ENCODE results near the gene SLC6A20. TPM values are rescaled to one million over a fixed set of nuclear protein-coding genes. Genes with fewer than 3 reads are reported as not detected.

SLC6A20 gene
- total RNA-seq, 4 donors from 2014 or later, result 0.19 to 0.33 (median 0.29) TPM; not detected in 1

DNA sequence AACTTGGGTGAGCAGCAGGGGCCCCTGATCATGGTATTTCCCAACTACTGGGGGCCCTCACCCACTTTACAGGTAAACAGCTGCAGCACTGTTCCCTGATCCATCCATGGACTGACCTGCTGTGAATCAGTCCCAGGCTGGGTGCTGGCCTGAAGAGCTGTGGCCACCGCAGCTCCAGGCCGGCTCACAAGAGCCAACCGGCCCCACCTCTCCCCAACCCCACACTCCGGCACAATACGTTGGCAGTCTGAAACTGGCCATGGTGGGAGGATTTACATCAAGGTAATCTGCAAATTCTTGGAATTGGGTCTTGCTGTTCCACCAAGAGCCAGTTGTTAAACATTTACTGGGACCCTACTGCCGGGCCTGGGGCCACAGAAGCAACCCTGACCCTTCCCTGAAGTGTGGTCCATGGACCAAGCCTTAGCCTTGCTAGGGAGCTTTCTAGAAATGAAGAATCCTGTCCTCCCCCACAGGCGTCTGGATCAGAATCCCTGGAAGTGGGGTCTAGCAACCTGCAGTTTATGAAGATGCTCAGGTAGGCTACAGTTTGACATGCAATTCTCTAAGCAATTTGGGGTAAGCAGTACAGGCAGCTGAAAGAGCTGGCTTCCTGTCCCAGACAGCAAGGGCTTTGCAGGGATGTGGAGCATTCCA lies 3.7 kb downstream of the SLC6A20 start:
- no peak for DNase-seq (ENCODE audit: extremely low spot score)
- intact Hi-C loops (cut with DNase I), result no loop called here
- H3K4me1 ChIP-seq, result peaks cover 11 to 17% (median 13%) of the 10 kb centered on the region in 4 donors
- H3K4me3 ChIP-seq, result no peak overlapping the region
- no peak overlapping the region for H3K27ac ChIP-seq (replicated peaks in 1 of 4)
- H3K27me3 ChIP-seq, result peaks cover 8 to 32% (median 24%) of the 10 kb centered on the region in 4 donors
- no peaks in the 10 kb centered on the region for H3K36me3 ChIP-seq
- H3K9me3 ChIP-seq, result peaks cover 0 to 14% (median 8%) of the 10 kb centered on the region in 4 donors
- TF ChIP-seq, protein P1, sequence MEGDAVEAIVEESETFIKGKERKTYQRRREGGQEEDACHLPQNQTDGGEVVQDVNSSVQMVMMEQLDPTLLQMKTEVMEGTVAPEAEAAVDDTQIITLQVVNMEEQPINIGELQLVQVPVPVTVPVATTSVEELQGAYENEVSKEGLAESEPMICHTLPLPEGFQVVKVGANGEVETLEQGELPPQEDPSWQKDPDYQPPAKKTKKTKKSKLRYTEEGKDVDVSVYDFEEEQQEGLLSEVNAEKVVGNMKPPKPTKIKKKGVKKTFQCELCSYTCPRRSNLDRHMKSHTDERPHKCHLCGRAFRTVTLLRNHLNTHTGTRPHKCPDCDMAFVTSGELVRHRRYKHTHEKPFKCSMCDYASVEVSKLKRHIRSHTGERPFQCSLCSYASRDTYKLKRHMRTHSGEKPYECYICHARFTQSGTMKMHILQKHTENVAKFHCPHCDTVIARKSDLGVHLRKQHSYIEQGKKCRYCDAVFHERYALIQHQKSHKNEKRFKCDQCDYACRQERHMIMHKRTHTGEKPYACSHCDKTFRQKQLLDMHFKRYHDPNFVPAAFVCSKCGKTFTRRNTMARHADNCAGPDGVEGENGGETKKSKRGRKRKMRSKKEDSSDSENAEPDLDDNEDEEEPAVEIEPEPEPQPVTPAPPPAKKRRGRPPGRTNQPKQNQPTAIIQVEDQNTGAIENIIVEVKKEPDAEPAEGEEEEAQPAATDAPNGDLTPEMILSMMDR (IDR thresholded peaks at IDR 0.05), result no peak
- TF ChIP-seq POLR2AphosphoS5 (IDR thresholded peaks at IDR 0.05) (no peak), POLR2A (IDR thresholded peaks at IDR 0.05; ENCODE audit: low read depth) (no peak), EP300 (IDR thresholded peaks at IDR 0.05) (no peak)
- WGBS, result 100% methylated on average over 3 of the region's 7 CpGs

- TF ChIP-seq POLR2A (IDR thresholded peaks at IDR 0.05; ENCODE audit: low read depth) (no peak), POLR2AphosphoS5 (IDR thresholded peaks at IDR 0.05) (no peak), EP300 (IDR thresholded peaks at IDR 0.05) (no peak)
- TF ChIP-seq, protein P1 (IDR thresholded peaks at IDR 0.05), result no peak
- Histone ChIP-seq H3K36me3 (no peaks in the 10 kb centered on the region), H3K9me3 (peaks cover 0 to 14% (median 8%) of the 10 kb centered on the region in 4 donors), H3K4me1 (peaks cover 11 to 17% (median 13%) of the 10 kb centered on the region in 4 donors), H3K27me3 (peaks cover 8 to 26% (median 20%) of the 10 kb centered on the region in 4 donors), H3K4me3 (no peak overlapping the region), H3K27ac (replicated peaks in 1 of 4) (no peak overlapping the region)
- 90% methylated on average over 2 of the region's 2 CpGs for WGBS
- DNase-seq (ENCODE audit: extremely low spot score), result peak; percentile 86
- intact Hi-C loops (cut with DNase I), result no loop called here
Measured at GRCh38 chr3:45792036-45792435, 4.3 kb downstream of the SLC6A20 start.

DNA sequence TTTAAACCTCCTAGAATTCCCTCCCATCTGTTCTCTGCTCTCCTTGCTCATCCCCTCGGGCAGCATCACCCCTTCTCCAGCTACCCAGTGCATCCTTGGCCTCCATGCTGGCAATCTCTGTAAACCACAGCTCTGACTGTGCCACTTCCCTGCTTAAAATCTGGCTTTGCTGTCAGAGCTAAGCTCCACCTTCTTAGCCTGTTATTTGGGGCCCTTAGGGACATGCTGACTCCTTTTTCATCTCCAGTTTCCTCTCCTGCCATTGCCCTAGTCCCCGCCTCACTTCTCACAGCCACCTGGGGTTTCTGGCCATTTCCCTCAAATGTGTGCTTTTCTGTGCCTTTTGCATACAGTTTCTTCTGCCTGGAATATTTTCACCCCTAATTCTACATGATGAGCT lies 5.7 kb downstream of the SLC6A20 start:
- H3K9me3 ChIP-seq, result peaks cover 0 to 14% (median 8%) of the 10 kb centered on the region in 4 donors
- no peak overlapping the region for H3K27ac ChIP-seq (replicated peaks in 1 of 4)
- TF ChIP-seq POLR2A (IDR thresholded peaks at IDR 0.05; ENCODE audit: low read depth) (no peak), EP300 (IDR thresholded peaks at IDR 0.05) (no peak), POLR2AphosphoS5 (IDR thresholded peaks at IDR 0.05) (no peak)
- TF ChIP-seq, protein P1 (IDR thresholded peaks at IDR 0.05), result no peak
- DNase-seq (ENCODE audit: extremely low spot score), result peak; percentile 70
- H3K4me1 ChIP-seq, result peaks cover 0 to 4% (median under 1%) of the 10 kb centered on the region in 4 donors
- H3K36me3 ChIP-seq, result no peaks in the 10 kb centered on the region
- intact Hi-C loops (cut with DNase I), result no loop called here
- H3K27me3 ChIP-seq, result peaks cover 0 to 13% (median 6%) of the 10 kb centered on the region in 4 donors
- no peak overlapping the region for H3K4me3 ChIP-seq
- WGBS, result 76% methylated on average over 2 of the region's 2 CpGs

GRCh38 chr3:45789235-45789812 lies 7.0 kb downstream of the SLC6A20 start:
- TF ChIP-seq POLR2A (IDR thresholded peaks at IDR 0.05; ENCODE audit: low read depth) (no peak), POLR2AphosphoS5 (IDR thresholded peaks at IDR 0.05) (no peak), EP300 (IDR thresholded peaks at IDR 0.05) (no peak)
- TF ChIP-seq, protein P1 (IDR thresholded peaks at IDR 0.05), result no peak
- no peaks in the 10 kb centered on the region for H3K36me3 ChIP-seq
- 90% methylated on average over 4 of the region's 4 CpGs for WGBS

More at GRCh38 chr3:45789235-45789812, 7.0 kb downstream of the SLC6A20 start:
- Histone ChIP-seq H3K27ac (replicated peaks in 1 of 4) (no peak overlapping the region), H3K4me3 (no peak overlapping the region), H3K27me3 (peaks cover 0 to 2% (median 0%) of the 10 kb centered on the region in 4 donors), H3K9me3 (peaks cover 0 to 14% (median 8%) of the 10 kb centered on the region in 4 donors), H3K4me1 (no peaks in the 10 kb centered on the region)
- DNase-seq (ENCODE audit: extremely low spot score), result no peak
- intact Hi-C loops (cut with DNase I), result no loop called here

All from esophagus muscularis mucosa (tissue), 4 donors.